ENCODE measurements around the gene L3MBTL4.

L3MBTL4 gene

DNA sequence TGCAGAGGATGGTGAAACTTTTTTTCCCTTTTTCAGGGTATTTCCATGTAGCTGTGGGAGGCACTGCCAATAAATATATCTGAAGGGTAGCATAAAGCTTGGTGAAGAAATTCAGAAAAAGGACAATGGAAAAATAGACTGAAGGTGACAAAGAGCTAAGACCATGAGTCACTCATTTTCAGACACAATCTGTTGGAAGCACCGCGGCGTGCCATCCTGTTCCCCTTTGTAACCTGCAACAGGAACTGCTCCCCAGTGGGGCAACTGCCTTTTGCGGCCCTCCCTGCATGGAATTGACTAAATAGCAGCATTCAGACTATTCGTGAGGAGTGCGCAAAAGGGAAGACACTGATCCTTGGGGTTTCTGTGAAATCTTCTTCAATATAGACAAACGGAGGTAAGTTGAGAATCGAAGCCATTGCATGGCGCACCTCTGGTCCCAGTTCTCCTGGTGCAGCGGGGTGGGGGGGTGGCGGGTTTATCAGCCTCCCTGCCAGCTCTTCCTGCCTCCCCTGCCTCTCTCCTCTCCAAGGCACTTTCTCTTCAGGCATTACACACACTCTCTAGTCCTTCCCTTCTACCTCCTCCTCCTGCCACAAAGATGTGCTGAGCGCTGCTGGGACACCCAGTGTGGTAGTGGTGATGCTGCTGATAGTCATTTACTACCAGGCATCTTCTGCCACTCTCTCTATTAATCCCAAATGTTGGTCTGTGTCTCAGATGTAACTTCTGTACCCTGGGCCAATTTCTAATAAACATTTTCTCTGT is 393.2 kb downstream of the L3MBTL4 start:
- no peak for DNase-seq

DNA sequence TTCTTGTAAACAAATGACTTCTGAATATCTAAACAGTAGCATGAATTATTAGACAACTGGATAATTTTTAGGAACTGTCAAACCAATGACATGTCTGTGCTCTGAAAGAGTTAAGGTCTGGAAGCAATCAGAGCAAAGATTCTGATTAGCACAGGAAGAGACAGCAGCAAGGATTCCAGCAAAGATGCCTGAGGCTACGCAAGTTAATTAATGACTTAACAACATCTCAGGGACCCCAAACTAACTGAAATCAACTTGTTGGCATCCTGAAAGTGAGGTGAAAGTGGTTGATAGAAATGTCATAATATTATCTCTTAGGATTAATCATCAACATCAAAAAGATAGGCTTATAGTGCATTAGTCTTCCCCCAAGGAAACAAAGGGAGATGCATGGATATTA is 396.0 kb downstream of the L3MBTL4 start:
- DNase-seq = no peak

DNA sequence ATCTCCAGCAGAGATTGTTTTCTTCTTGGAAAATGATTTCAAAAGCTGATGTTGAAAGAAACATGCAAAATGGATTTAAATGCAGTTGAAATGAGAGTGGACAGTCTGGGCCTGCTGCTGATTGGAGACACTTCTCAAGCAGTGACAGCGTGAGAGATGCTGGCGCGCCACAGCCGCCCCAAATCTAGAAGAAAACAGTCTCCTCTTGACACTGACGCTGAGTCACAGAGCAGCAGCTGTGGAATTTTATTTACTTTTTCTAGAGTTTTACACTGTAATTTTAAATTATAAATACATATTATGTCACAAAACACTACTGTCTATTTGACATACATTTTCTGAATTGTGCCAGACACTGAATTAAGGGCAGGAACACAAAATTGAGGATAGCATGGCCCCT is 397.5 kb downstream of the L3MBTL4 start:
- DNase-seq = no peak

DNA sequence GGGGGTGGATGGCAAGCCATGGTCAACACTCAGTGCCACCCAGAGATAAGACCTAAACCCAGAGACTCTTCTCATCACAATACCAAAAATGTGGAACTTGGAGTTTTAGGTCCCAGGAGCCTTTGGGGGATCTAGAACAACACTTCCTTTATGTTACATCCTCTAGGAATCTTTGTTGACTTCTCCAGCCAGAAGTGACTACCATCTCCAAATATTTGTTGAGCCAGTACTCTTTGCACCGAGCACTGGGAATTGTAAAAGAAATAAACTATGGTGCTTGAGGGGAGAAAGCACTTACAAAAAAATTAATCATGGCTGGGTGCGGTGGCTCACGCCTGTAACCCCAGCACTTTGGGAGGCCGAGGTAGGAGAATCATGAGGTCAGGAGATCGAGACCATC is 399.3 kb downstream of the L3MBTL4 start:
- DNase-seq = no peak

DNA sequence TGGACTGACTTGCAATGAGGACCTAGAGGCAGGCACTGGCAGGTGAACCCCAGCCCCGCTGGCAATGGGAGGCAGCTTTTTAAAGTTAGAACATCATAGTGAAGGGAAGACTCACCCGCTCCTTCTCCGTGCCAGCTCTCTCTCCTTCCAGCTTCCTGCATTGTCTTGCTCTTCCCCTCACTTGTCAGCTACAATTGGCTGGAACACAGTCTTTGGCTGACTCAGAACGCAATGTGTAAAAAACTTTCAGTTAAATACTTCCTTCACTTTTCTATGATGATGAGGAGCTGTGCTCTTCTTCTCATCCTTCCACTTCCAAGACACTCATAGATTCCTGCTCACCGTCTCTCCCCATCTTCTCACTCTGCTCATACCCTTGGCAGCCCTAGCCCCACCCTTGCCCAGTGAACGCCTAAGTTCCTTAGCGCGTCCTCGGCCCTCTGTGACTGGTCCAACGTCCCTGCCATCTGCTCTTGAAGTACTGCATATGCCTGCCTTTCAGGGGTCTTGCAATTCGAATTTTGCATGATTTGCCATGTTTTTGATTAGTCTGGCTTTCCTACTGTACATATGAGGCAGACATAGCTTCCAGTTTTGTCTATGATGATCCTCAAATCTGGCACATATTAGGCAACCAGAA is 401.4 kb downstream of the L3MBTL4 start:
- DNase-seq = no peak

DNA sequence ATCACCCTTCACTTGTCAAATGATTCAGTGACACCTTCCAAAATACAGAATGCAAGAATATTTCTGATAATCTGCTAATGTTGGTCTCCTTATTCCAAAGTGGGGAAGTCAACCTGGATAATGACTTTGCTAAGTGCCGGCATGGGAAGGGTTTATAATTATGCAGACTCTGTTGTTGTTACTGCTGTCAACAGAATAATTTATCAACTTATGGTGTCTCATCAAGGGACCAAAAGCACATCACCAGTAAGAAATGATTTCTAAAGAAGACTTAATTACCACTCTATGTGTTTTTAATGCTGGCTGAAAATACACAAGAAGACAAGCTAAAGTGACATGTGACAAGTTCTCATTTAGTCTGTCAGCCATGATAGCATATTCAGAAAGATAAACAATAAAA is 403.8 kb downstream of the L3MBTL4 start:
- DNase-seq = no peak

DNA sequence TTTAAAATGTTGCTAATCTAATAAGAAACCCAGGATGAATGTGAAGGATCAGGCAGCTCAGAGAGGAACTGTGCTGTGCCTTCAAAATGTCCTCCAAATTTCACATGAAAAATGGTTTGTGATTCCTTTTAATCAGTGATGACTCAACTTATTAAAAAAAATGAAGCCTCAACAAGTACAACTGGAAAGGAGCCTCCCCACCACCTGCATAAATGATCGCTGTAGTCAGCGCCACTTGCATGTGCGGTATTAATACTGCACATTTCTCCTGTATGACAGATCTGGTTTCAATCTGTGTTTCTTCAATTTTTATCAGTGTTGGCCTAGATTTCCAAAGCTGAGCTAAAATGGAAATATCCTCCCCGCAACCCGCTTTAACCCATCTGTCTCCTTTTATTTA is 404.4 kb downstream of the L3MBTL4 start:
- DNase-seq = no peak

DNA sequence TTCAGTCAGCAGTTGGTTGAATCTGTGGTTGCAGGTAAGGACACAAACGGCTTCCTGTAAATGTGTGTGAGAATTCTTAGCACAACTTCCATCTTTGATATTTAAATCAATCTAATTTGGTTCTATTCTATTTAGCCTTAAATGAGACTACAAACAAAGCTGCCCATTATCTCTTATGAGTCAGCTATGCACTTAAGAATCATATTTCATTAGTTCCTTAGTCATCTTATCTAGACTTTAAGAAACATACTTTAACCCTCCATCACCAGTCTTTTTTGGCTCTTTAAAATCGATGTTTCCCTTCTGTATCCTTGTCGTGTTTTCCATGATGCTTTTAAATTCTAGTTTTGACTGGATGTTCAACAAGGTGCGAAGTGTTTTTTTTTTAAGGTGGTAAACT is 405.0 kb downstream of the L3MBTL4 start:
- DNase-seq = no peak

DNA sequence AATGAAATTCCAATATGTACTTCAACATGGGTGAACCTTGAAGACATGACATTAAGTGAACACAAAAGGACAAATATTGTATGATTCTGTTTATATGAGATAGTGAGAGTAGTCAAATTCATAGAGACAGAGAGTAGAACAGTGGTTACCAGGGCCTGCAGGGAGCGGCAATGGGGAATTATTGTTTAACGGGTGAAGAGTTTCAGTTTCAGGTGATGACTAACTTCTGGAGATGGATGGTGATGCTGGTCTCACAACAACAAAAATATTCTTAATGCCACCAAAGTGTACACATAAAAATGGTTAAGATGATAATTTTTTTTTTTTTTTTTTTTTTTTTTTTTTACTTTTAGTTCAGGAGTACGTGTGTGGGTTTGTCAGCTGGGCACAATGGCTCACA is 410.0 kb downstream of the L3MBTL4 start:
- DNase-seq = no peak

DNA sequence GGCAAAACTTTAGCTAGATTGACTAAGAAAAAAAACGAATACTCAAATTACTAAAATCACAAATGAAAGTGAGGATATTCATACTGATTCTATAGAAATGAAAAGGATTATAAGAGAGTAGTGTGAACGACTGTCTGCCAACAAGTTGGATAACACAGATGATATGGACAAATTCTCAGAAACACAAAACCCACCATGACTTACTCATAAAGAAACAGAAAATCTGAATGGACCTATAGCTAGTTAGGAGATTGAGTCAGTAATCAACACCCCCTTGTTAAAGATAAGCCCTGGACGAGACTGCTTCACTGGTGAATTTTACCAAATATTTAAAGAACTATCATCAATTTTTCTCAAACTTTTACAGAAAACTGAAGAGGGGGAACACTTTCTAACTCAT is 410.6 kb downstream of the L3MBTL4 start:
- no peak for DNase-seq

DNA sequence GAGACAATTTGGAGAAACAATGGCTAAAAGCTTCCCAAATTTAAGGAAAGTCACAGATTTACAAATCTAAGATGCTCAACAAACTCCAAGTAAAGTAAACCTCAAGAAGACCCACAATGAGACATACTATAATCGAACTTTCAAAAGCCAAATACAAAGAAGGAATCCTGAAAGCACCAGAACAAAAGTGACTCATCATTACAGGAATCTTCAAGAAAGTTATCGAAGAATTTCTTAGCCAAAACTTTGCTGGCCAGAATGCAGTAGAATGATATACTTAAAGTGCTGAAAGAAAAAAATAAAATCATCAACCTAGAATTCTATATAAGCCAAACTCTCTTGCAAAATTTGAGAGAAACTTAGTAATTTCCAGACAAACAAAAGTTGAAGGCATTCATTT is 412.8 kb downstream of the L3MBTL4 start:
- no peak for DNase-seq

DNA sequence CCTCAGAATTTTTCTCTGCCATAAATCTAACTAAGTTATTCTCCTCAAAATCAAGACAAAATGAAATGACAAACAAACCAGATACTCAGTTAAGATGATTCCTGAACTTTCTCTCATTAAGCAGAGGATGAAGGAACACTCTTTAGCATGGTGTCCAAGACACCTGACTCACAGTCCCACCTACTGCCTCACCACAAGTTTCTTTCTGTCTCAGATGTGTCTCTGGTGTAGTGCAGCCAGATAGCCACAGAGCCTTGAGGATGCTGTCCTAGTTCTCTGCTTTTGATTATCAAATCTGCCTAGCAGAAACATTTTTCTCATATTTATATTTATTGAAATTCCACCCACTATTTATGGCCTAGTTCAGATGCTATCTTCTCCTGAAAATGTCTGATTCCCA is 415.8 kb downstream of the L3MBTL4 start:
- DNase-seq = no peak

DNA sequence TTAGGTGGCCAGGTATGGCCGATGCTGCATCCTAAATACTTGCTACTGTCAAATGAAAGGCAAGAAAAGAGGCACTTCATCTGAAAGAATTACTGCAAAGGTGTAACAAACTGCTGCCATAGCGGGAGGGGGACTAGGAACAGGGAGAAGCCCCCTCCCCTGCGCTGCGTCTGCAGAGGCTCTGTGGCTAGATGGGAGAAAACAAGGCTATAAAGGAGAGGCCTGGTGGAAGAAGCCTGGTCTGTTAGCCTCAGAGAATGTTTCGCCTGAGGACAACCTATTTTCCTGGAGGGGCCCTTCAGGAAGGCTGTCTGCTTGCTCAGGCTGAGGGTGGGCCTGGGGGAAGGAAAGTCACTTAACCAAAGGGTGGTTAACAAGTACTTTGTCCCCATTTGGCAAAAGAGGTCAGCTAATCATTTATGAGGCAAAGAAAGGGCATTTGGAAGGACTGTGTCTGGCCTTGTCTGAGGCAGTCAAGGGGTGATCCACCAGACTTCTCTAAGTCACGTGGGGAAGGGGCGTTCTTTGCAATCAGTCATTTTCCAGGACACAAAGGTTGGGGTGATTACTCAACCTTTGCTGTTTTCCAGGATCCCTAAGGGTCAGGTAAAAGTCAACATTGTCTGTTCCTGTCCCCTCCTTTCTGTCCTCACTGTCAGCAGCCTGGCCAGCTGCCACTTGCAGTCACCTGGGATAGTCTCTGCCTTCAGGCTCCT is 416.4 kb downstream of the L3MBTL4 start:
- no peak for DNase-seq

DNA sequence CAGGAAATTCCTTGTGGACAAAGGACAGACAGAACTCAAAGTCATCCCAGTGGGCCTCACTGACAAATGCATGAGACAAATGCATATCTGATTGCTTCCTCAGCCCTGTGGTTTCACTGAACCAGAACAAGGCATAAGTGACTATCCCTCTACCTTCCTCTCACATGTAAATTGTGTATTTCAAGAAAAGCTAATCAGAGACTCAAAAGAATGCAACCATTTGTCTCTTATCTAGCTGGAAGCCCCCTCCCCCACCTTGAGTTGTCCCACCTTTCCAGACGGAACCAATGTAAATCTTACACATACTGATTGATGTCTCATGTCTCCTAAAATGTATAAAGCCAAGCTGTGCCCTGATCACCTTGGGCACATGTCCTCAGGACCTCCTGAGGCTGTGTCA is 417.4 kb downstream of the L3MBTL4 start:
- no peak for DNase-seq

DNA sequence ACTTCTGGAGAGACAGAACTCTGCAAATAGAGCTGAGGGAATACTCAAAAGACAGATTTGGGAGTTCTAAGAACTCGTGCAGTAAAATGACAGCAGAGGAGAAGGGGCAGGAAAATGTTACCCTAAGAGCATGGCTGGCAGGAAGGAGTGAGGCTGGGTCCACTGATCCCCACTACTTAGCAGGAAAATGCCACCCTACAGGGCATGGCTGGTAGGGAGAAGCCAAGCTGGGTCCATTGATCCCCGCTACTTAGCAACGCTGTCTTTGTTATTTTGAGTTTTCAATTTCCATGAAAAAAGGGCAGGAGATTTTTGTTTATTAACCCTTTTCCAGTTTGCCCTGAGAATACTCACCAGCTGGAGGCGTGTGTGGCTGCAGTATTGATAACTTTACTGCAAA is 419.1 kb downstream of the L3MBTL4 start:
- DNase-seq = no peak

DNA sequence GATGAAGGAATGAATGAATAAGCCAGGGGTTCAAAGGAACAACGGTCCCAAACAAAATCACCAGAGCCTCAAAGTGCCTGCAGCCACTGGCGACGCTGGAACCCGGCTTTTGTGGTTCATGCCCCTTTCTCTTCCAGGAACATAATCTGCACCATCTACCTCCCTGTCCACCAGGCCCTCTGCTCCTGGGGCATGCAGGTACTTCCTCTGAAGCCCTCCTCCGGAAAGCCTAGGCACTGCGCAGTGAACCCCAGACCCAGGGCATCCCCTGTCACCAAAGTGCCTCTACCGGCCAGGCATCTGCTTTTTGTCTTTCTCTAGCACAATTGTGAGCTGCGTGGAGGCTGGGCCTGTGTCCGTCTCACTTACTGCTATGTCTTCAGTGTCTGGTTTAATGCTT is 420.8 kb downstream of the L3MBTL4 start:
- no peak for DNase-seq

DNA sequence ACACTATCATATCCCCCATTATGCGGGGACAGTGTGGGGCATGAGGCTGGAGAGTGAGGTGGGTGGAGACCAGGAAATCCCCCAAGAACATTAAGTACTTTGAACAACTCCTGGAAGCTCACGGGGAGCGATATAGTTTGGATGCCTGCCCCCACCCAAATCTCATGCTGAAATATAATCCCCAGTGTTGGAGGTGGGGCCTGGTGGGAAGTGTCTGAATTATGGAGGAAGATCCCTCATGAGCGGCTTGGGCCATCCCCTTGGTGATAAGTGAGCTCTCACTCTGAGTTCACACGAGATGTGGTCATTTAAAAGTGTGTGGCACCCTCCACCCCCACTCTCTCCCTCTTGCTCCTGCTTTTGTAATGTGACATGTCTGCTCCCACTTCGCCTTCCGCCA is 422.3 kb downstream of the L3MBTL4 start:
- no peak for DNase-seq

DNA sequence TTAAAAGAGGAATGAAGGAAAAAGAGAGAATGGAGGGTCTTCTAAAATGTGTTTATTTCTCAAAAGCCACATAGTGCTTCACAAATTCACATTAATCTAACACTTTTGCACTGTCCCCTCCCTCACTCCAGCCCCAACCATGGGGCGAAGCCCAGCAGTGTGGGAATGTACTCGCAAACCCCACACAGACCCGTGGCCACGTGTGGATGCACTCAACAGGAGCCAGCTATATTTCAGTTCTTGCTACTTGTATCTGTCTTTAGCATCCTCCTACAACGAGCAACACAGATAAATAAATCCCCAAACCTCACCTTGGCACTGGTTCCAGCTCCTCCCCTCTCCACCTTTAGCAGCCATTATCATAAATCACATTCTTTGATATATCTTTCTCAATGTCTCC is 427.5 kb downstream of the L3MBTL4 start:
- DNase-seq = no peak

DNA sequence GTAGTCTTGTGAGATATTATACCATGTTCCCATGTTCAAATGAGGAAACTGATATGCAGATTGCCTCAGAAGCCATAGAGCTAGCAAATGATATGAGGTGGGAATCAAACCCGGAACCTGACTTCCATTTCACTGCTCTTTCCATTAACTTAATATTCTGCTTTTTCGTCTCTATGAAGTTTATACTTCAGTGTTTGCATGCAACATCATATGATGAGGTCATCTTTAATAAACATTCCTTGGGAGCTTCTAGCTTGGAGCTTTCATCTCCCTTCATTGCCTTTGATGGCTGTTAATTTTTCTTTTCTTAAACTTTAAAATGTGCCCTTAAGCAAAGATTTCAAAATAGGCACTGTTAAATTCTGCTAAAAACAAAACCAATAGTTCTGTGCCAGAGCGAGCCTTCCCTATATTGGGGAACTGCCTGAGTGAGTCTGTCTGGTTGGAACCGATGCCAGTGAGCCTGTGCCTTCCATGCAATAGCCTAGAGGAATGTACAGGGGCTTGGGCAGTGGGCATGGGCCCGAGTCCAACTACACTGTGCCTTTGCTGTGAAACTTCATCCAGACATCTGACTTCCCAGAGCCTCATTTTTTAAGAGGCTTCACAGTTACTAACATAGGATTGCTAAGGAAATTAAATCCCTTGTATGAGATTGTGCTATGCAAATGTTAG is 428.3 kb downstream of the L3MBTL4 start:
- DNase-seq = no peak

DNA sequence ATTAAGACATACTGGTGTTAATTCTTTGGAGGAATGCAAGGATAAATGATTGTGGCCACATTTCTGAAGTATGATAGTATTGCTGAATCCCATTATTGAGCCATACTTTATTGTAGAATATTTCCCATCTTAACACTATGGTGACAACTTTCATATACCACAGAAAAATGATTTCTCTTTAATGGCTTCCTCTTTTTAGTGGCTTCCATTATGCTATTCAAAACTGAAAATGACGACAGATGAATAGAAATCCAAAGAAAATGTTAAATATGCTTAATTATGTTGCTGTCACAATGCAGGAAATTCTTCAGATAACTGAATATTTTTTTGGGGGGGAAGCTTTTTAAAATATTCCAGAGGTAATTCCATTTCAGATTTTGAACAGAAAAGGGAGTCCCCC is 430.5 kb downstream of the L3MBTL4 start:
- DNase-seq = no peak

DNA sequence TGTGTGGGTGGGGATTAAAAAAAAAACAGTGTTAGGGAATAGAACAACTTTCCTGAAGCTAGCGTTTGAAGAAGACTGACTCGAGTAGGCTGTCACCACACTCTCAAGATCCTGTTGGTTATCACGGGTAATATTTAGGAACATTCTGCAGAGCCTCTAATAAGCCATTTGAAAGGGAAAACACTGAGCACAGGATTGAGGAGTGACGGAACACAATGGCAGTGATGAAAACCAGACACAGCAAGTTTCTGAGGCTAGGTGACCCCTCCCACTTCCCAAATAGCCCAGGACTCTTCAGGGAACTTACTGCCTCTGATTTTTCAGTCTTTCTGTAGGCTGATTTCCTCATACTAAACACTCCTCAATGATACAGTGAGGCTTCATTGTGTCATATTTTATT is 431.2 kb downstream of the L3MBTL4 start:
- DNase-seq = no peak

DNA sequence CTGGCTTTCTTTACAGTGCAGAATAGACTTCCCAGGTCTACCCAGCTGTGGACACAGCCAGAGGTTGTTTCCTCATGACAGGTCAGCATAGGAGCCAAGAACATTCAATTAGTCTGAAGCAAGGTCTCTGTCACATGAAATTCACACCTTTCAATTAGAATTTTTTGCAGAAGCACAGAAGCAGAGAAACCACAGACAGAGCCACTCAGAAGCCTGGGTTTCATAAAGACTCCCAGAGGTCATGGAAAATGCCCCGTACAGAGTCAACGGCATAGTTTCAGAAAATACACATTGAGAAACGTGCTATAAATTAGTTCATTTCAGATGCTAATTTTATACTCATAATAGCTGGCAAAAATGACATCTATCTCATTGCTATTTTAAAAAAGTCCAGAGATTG is 432.4 kb downstream of the L3MBTL4 start:
- DNase-seq = no peak

DNA sequence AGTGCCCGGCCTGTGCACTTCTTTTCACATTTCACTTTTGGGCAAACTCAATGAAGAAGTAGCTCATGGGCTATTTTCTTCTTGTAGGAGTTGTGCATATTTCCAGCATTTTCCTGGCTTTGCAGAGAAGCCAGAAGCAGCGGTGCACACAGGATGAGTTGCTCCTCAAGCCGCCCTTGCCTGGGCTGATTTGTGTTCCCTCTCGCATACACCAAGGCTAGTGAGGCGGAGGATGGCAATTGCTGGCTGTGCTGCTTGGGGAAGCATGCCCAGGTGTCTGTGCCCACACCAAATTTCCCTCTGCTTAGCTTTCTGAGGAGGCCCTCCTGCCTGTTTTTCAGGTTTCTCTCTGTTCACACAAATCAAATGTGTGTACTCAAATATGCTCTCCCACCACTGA is 434.0 kb downstream of the L3MBTL4 start:
- no peak for DNase-seq

DNA sequence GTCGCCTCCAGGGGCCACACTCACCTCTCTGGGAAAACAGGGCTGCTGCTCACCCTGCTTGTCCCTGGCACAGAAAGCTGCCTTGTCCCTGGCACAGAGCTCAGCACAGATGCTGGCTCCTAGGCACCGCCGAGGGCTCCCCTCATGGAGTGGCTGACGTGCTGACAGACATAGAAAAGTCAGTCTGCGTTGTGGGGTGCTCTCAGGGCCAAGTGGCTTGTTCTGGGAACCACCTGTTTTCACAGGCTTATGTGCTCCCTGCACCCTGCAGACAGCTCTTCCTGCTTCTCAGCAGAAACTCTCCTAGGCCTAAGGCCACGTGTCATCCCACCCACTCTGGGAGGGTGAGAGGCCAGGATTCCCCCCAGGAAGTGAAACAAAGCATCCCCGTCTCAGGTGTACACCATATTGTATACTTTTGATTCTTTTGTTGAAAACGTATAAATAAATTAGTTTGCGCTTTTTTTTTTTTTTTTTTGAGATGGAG is 434.7 kb downstream of the L3MBTL4 start:
- no peak for DNase-seq
